Neural progenitor cell (in vitro differentiated cells): ENCODE results near the gene GABBR2.

Experiments used
- CTCF ChIP-seq: fragments of 200-600 bp; sonication (generic); IDR thresholded peaks from 2 replicates; pipeline ENCODE4 v1.5.1; 2017; ENCODE audit warnings: antibody characterized with exemption, mild to moderate bottlenecking
- EZH2 ChIP-seq: fragments of 200-600 bp; sonication (generic); IDR thresholded peaks from 2 replicates; pipeline ENCODE4 v1.6.1; 2017; ENCODE audit warnings: antibody characterized with exemption, mild to moderate bottlenecking, moderate library complexity
- EZH2phosphoT487 ChIP-seq: fragments of 200-600 bp; sonication (generic); IDR thresholded peaks from 2 replicates; pipeline ENCODE4 v1.6.1; 2017; ENCODE audit warnings: antibody characterized with exemption

- TF ChIP-seq CTCF (no peak), EZH2phosphoT487 (no peak), EZH2 (no peak)
Measured at GRCh38 chr9:98356326-98356725, 352.4 kb downstream of the GABBR2 start.
